NT2/D1 (cell line): ENCODE measurements around the gene SPIB.

Source experiments
- YY1 ChIP-seq: IDR thresholded peaks from 2 replicates; pipeline ENCODE4 v1.6.1; 2011; ENCODE audit not compliant: insufficient read length, insufficient read depth
- ZNF274 ChIP-seq: IDR thresholded peaks from 2 replicates; pipeline ENCODE4 v1.6.1; 2011; ENCODE audit warnings: mild to moderate bottlenecking, low read depth, low read length

DNA sequence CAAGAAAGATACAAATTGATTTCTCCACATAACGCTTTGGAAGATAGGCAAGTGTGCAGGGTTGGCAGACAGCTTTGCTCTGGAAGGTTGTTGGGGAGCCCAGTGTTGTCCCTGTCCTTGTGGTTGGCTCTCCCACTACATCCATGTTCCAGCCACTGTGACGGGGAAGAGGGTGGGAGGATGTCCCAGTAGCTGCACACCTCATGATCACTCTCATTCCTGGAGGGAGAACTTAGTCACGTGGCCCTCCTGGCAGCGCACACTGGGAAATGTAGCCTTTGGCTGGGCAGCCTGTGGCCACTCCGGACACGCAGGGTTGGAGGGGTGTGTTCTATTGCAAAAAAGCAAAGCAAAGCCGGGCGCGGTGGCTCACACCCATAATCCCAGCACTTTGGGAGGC is 24.7 kb upstream of the SPIB start:
- TF ChIP-seq ZNF274 (no peak), YY1 (no peak)
